K562 (cell line): ENCODE measurements around the gene GASK1A. TPM values are rescaled to one million over a fixed set of nuclear protein-coding genes. Genes with fewer than 3 reads are reported as not detected.

Experiments
- ATAC-seq: fragments of 200-7000 bp; cut with Tn5 transposase; 3 replicates; pipeline ENCODE4 v1.9.1; 2020; ENCODE audit warnings: moderate library complexity
- BruUV-seq: library from RNA; stranded (reverse); fragments of 400-500 nt; replicated peaks from 2 replicates; lab custom pipeline; 2021; lab: Mats Ljungman, UMichigan
- CTCF ChIA-PET: fragments of 300-600 bp; formaldehyde crosslinking; extraction: SDS; loops from one replicate; lab custom pipeline; 2021; ENCODE audit warnings: low intra/inter-chr PET ratio; lab: Yijun Ruan, JAX
- POLR2A ChIA-PET: fragments of 300-600, 350-650 bp; sonication (Branson Sonifier 250); formaldehyde crosslinking; extraction: SDS; loops from one replicate; lab custom pipeline; 2021; ENCODE audit warnings: antibody characterized with exemption, inconsistent platforms; lab: Yijun Ruan, JAX
- DNase-seq, 4 experiments: peaks; one replicate each; pipeline versions ENCODE4 v3.0.0 to v3.0.0-alpha.2; 2011 to 2018; ENCODE audit warnings: low spot score in 3 of 4, mixed read lengths in 3 of 4; ENCODE audit errors: extremely low read depth in 1 of 4
- FAIRE-seq: peaks from 2 replicates; lab custom pipeline; 2011; peaks lifted over from hg19 to GRCh38; lab: Jason Lieb, UNC
- H2AFZ ChIP-seq: 2 replicates; pipeline ENCODE4 v1.6.0; 2011; ENCODE audit warnings: low read depth, low read length, control low read depth, inconsistent platforms
- H3K27ac ChIP-seq: fragments of 200-600 bp; 3 replicates; pipeline ENCODE4 v1.8.0; 2011; ENCODE audit warnings: low read depth, mild to moderate bottlenecking, control low read depth, inconsistent platforms, low read length, moderate library complexity, mixed read lengths; ENCODE audit errors: extremely low read depth
- H3K27me3 ChIP-seq, 2 experiments: fragments of 300-600 bp in 1 of 2; 2 replicates in 1 of 2; 3 replicates in 1 of 2; pipeline versions ENCODE4 v1.6.0 to v1.8.0; 2011; ENCODE audit warnings: inconsistent platforms in 2 of 2, low read length in 2 of 2, mild to moderate bottlenecking in 1 of 2, mixed read lengths in 1 of 2, moderate library complexity in 1 of 2; ENCODE audit not compliant: control insufficient read depth in 2 of 2, insufficient read depth in 2 of 2
- H3K36me3 ChIP-seq: fragments of 300-600 bp; 3 replicates; pipeline ENCODE4 v1.8.0; 2011; ENCODE audit warnings: mild to moderate bottlenecking, low read length, inconsistent platforms; ENCODE audit not compliant: control insufficient read depth, insufficient read depth
- H3K4me1 ChIP-seq, 2 experiments: fragments of 200-600 bp in 1 of 2; replicated peaks in 1 of 2; 2 replicates in 1 of 2; 3 replicates in 1 of 2; pipeline versions ENCODE4 v1.5.1 to v1.8.0; 2011; ENCODE audit warnings: inconsistent platforms in 2 of 2, low read length in 2 of 2, mild to moderate bottlenecking in 1 of 2, mixed read lengths in 1 of 2, moderate library complexity in 1 of 2; ENCODE audit not compliant: control insufficient read depth in 2 of 2, insufficient read depth in 2 of 2
- H3K4me2 ChIP-seq: 2 replicates; pipeline ENCODE4 v1.6.1; 2011; ENCODE audit warnings: low read length, control low read depth, inconsistent platforms, mixed read lengths; ENCODE audit not compliant: insufficient read depth
- H3K4me3 ChIP-seq: fragments of 200-600 bp; sonication (generic), shearing (Covaris generic); 2 replicates; pipeline ENCODE4 v1.5.1; 2016; ENCODE audit warnings: control low read depth, inconsistent platforms
- H3K79me2 ChIP-seq: fragments of 200-600 bp; 3 replicates; pipeline ENCODE4 v1.8.0; 2011; ENCODE audit warnings: low read length, inconsistent platforms; ENCODE audit not compliant: control insufficient read depth, insufficient read depth
- H3K9ac ChIP-seq, 2 experiments: 2 replicates each; pipeline versions ENCODE4 v1.6.0 to v1.6.1; 2011; ENCODE audit warnings: low read depth in 2 of 2, low read length in 2 of 2, control low read depth in 1 of 2, inconsistent platforms in 1 of 2, mild to moderate bottlenecking in 1 of 2, mixed read lengths in 1 of 2; ENCODE audit not compliant: insufficient read depth in 1 of 2
- H3K9me1 ChIP-seq: one replicate; pipeline ENCODE4 v1.6.0; 2011; ENCODE audit warnings: inconsistent platforms, mild to moderate bottlenecking, low read length, moderate library complexity; ENCODE audit not compliant: control insufficient read depth, insufficient read depth
- H3K9me3 ChIP-seq: replicated peaks from 2 replicates; pipeline ENCODE4 v1.5.1; 2011; ENCODE audit warnings: low read depth, low read length, inconsistent platforms; ENCODE audit not compliant: control insufficient read depth, insufficient read depth
- H4K20me1 ChIP-seq: replicated peaks from 2 replicates; pipeline ENCODE4 v1.6.1; 2011; ENCODE audit warnings: low read length, inconsistent platforms, mixed read lengths; ENCODE audit not compliant: control insufficient read depth, insufficient read depth
- ASH1L ChIP-seq: fragments of 450-650 bp; IDR thresholded peaks from 2 replicates; pipeline ENCODE4 v1.6.1; 2018; ENCODE audit warnings: borderline replicate concordance, mild to moderate bottlenecking, low read depth; ENCODE audit not compliant: partially characterized antibody
- ATF1 ChIP-seq, 2 experiments: fragments of 450-650 bp in 1 of 2; IDR thresholded peaks; 2 replicates each; pipeline ENCODE4 v1.6.1; 2016; ENCODE audit warnings: missing compliant biosample characterization in 1 of 2, missing genetic modification characterization in 1 of 2
- BCL6 ChIP-seq: fragments of 250-450 bp; sonication (Bioruptor Pico); IDR thresholded peaks from 2 replicates; pipeline ENCODE4 v1.4.0; 2020
- CEBPB ChIP-seq: fragments of 450-650 bp; IDR thresholded peaks from 2 replicates; pipeline ENCODE4 v1.6.1; 2016; ENCODE audit warnings: missing genetic modification characterization, missing compliant biosample characterization
- CEBPG ChIP-seq, 3 experiments: fragments of 200-800 bp in 1 of 3; sonication (Bioruptor generic) in 1 of 3; sonication (generic) in 1 of 3; formaldehyde crosslinking in 1 of 3; IDR thresholded peaks in 2 of 3; conservative IDR thresholded peaks in 1 of 3; 2 replicates each; pipeline versions ENCODE4 v1.6.1 to v1.8.0; 2016 to 2022; ENCODE audit warnings: missing compliant biosample characterization in 2 of 3, missing genetic modification characterization in 2 of 3, mild to moderate bottlenecking in 1 of 3, missing genetic modification reagents in 1 of 3
- CHD4 ChIP-seq: fragments of 200-600 bp; sonication (generic); IDR thresholded peaks from 3 replicates; pipeline ENCODE4 v1.6.1; 2012; ENCODE audit warnings: low read depth, mild to moderate bottlenecking, mixed read lengths, low read length, inconsistent platforms; ENCODE audit not compliant: insufficient read depth, insufficient replicate concordance, poor library complexity, severe bottlenecking
- CREM ChIP-seq: IDR thresholded peaks from 2 replicates; pipeline ENCODE4 v1.6.1; 2014; ENCODE audit warnings: antibody characterized with exemption, low read depth
- DDX20 ChIP-seq: fragments of 450-650 bp; IDR thresholded peaks from 2 replicates; pipeline ENCODE4 v1.6.1; 2016; ENCODE audit warnings: missing genetic modification characterization, low read depth, mild to moderate bottlenecking, missing compliant biosample characterization, moderate library complexity
- E2F3 ChIP-seq: fragments of 250-450 bp; sonication (Bioruptor Pico); IDR thresholded peaks from 2 replicates; pipeline ENCODE4 v1.4.0; 2020; ENCODE audit warnings: mild to moderate bottlenecking
- MEF2D ChIP-seq: conservative IDR thresholded peaks from 2 replicates; pipeline ENCODE4 v1.6.1; 2016; ENCODE audit warnings: low read depth, missing genetic modification characterization, missing compliant biosample characterization
- NR2C2 ChIP-seq, 2 experiments: fragments of 200-800 bp in 1 of 2; sonication (Bioruptor generic) in 1 of 2; sonication (generic) in 1 of 2; formaldehyde crosslinking in 1 of 2; IDR thresholded peaks; 2 replicates each; pipeline versions ENCODE4 v1.6.1 to v1.8.0; 2016 to 2022; ENCODE audit warnings: mild to moderate bottlenecking in 1 of 2, missing compliant biosample characterization in 1 of 2, missing genetic modification characterization in 1 of 2, missing genetic modification reagents in 1 of 2
- RBM14 ChIP-seq: fragments of 200-400 bp; formaldehyde crosslinking; IDR thresholded peaks from 2 replicates; pipeline ENCODE4 v1.6.1; 2018; ENCODE audit warnings: low read depth, mild to moderate bottlenecking, low read length, moderate library complexity, borderline replicate concordance; ENCODE audit not compliant: insufficient read depth
- RFX5 ChIP-seq: IDR thresholded peaks from 2 replicates; pipeline ENCODE4 v1.6.1; 2011; ENCODE audit warnings: low read depth, mild to moderate bottlenecking, improper control_type of control experiment, low read length
- SMARCA4 ChIP-seq: fragments of 450-650 bp; IDR thresholded peaks from 2 replicates; pipeline ENCODE4 v1.6.1; 2016
- SRSF1 ChIP-seq: fragments of 200-400 bp; formaldehyde crosslinking; IDR thresholded peaks from 2 replicates; pipeline ENCODE4 v1.6.1; 2017; ENCODE audit warnings: mild to moderate bottlenecking, low read depth, low read length, moderate library complexity
- ZFPM2 ChIP-seq: fragments of 250-450 bp; sonication (Bioruptor Pico); IDR thresholded peaks from 2 replicates; pipeline ENCODE4 v1.5.1; 2022; ENCODE audit warnings: mild to moderate bottlenecking
- ZNF589 ChIP-seq: fragments of 200-800 bp; sonication (Bioruptor generic); IDR thresholded peaks from 2 replicates; pipeline ENCODE4 v1.6.1; 2016; ENCODE audit warnings: low read depth, missing genetic modification characterization, missing compliant biosample characterization
- WGBS: fragments of 100-300 bp; shearing (Covaris generic); methylation state at CpG from one replicate; pipeline ENCODE4 v1.1.6; 2016; ENCODE audit warnings: low coverage, mixed read lengths; ENCODE audit not compliant: insufficient coverage; ENCODE audit errors: missing lambda C conversion rate; 5-methylcytosine and 5-hydroxymethylcytosine counted together
- in situ Hi-C: fragments of 300-500 bp; cut with MboI; formaldehyde crosslinking; loops from 4 replicates; pipeline ENCODE4 v1.15.0; 2018; ENCODE audit warnings: inconsistent platforms, mixed read lengths
- intact Hi-C: fragments of 100-400 bp; cut with micrococcal nuclease; formaldehyde crosslinking; loops from 2 replicates; pipeline ENCODE4 v1.14.2; 2022
- polyA plus RNA-seq, 8 experiments: library from polyadenylated mRNA; depleted of rRNA in 4 of 8; stranded (reverse) in 5 of 8; unstranded in 3 of 8; fragments of >200 nt; fragmentation: Nextera tagmentation in 2 of 8; fragmentation: Illumina TruSeq in 1 of 8; extraction: Ambion mirVana in 2 of 8; extraction: Trizol in 1 of 8; gene quantifications; 2 replicates each; pipeline versions ENCODE4 v1.2.1 to v1.2.3, GENCODE V29; 2011 to 2014; ENCODE audit warnings: inconsistent platforms in 1 of 8, missing spikeins in 1 of 8
- total RNA-seq, 7 experiments: library from RNA; depleted of rRNA in 6 of 7; stranded (reverse); fragments of >200 nt in 6 of 7; fragmentation: Illumina TruSeq in 2 of 7; extraction: Trizol in 2 of 7; gene quantifications; 2 replicates each; pipeline versions ENCODE4 v1.2.1 to v1.2.3, GENCODE V29; 2011 to 2021; ENCODE audit warnings: low replicate concordance in 1 of 7

The GASK1A gene
- total and polyA plus RNA-seq, 9 of the 15 experiments (the other 6 are each of a cell fraction or from before 2014, with no cell fraction given), result 0.04 to 0.11 (median 0.05) TPM; not detected in 5

- ChIA-PET POLR2A (interaction anchor here (0.7 to 1.2 kb wide), 2 partner anchors 8 to 748 kb away, joined by 3 read pairs; no protein-coding TSS in a partner anchor), CTCF (no interaction called here)
- Histone ChIP-seq H3K79me2 (no peaks in the 10 kb centered on the region), H3K9ac (no peak overlapping the region), H3K36me3 (no peaks in the 10 kb centered on the region), H3K27ac (no peak overlapping the region), H4K20me1 (no peaks in the 10 kb centered on the region; the same call in 1 of the 2 replicates), H3K4me2 (no peak overlapping the region), H3K4me3 (no peak overlapping the region), H3K27me3 (peaks cover 16 to 49% of the 10 kb centered on the region in 2 experiments), H2AFZ (no peak overlapping the region), H3K9me1 (no peaks in the 10 kb centered on the region)
- BruUV-seq, result no TSS peak
- intact Hi-C loops, result no loop called here
- WGBS, result 0% methylated on average over 9 of the region's 9 CpGs
- ATAC-seq, result no peak
- DNase-seq, result no peak
- FAIRE-seq, result peak; percentile 6
- TF ChIP-seq SRSF1 (no peak), CEBPB (tag) (peak; percentile 83), E2F3 (CRISPR knock-in tag) (no peak), MEF2D (no peak), RBM14 (no peak), BCL6 (no peak), ASH1L (no peak), CEBPG (CRISPR knock-in tag; IDR thresholded peaks at IDR 0.05) (0 out of 2 replicates have a peak, but pooled peaks have one; percentile 35), CEBPG (tag; conservative IDR thresholded peaks at IDR 0.05 in 1 of 2, IDR thresholded peaks at IDR 0.05 in 1 of 2) (peak; percentile 40 to 73; a peak in 3 of 4 replicates), SMARCA4 (no peak), ZNF589 (no peak), ZFPM2 (no peak), RFX5 (no peak), CREM (no peak), ATF1 (CRISPR knock-in tag; IDR thresholded peaks at IDR 0.05) (no peak), ATF1 (tag; IDR thresholded peaks at IDR 0.05) (no peak), NR2C2 (CRISPR knock-in tag; IDR thresholded peaks at IDR 0.05) (no peak), NR2C2 (tag; IDR thresholded peaks at IDR 0.05) (no peak), CHD4 (no peak), DDX20 (no peak)
- TF ChIP-seq, all 486 proteins: peak for 2
- Histone ChIP-seq H3K4me1 (no peaks in the 10 kb centered on the region), H3K9me3 (no peaks in the 10 kb centered on the region)
- in situ Hi-C loops, result loop anchor here (10.0 kb wide), 1 partner anchor 1008 kb away; no protein-coding TSS in a partner anchor
These were observed 57.7 kb downstream of the GASK1A start for GRCh38 chr3:43036621-43037423.
